ENCODE measurements around the gene DCP1B. TPM values are rescaled to one million over a fixed set of nuclear protein-coding genes. Genes with fewer than 3 reads are reported as not detected.

Gene DCP1B
- total and polyA plus RNA-seq, 2 donors (not counting 1 experiment from before 2014, with no cell fraction given): 12.3 to 18.0 TPM

DNA sequence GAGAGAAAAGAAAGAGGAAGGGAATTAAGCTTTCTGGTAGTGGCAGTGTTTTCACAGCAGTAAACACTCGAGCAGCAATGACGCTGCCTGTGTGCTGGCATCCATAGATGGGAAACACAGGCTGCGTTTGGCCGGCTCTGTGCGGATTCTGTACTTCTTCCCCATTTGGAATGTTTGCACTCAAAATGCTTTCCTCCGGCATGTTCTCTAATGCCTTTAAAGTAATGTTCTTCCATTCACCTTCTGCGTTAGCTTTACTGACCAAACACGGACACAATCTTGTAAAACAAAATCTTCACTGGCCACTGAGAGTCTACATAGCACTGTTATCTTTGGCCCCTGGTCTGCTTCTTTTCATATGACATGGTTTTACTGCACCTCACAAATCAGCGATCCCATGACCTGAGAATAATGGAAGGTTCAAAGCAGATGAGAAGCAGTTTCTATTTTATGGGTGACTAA is 31.4 kb downstream of the DCP1B start:
- Histone ChIP-seq H2AFZ (ENCODE audit: insufficient read depth, low read depth, low read length, poor library complexity, severe bottlenecking) (no peak overlapping the region), H3K4me1 (ENCODE audit: control insufficient read depth in 2 of 2, insufficient read depth in 2 of 2, low read length in 2 of 2) (no peaks in the 10 kb centered on the region), H3K27me3 (replicated peaks in 1 of 4; ENCODE audit: control extremely low read depth in 1 of 4, control insufficient read depth in 3 of 4, insufficient read depth in 4 of 4, low read length in 3 of 4) (no peaks in the 10 kb centered on the region), H3K9me3 (ENCODE audit: control extremely low read depth in 1 of 3, control insufficient read depth in 2 of 3, insufficient read depth in 1 of 3, low read length in 2 of 3) (no peaks in the 10 kb centered on the region), H3K4me3 (ENCODE audit: control extremely low read depth in 1 of 5, extremely low read depth in 1 of 5, insufficient read depth in 1 of 5, low read depth in 2 of 5, low read length in 4 of 5) (no peak overlapping the region), H3K36me3 (replicated peaks in 1 of 2; ENCODE audit: control extremely low read depth in 1 of 2, control insufficient read depth in 1 of 2, extremely low read depth in 1 of 2, insufficient read depth in 2 of 2, low read length in 1 of 2) (peaks cover 0 to 6% of the 10 kb centered on the region in 2 experiments), H3K27ac (ENCODE audit: low read length in 2 of 2) (no peak overlapping the region), H3K79me2 (ENCODE audit: control insufficient read depth, insufficient read depth, low read length) (no peaks in the 10 kb centered on the region), H3K4me2 (replicated peaks; ENCODE audit: low read depth, low read length, poor library complexity, severe bottlenecking) (no peak overlapping the region), H3K9ac (ENCODE audit: low read length) (no peak overlapping the region), H4K20me1 (ENCODE audit: control insufficient read depth, insufficient read depth, low read length, poor library complexity, severe bottlenecking) (no peaks in the 10 kb centered on the region)
- Mint-ChIP-seq H3K4me1 (no peaks in the 10 kb centered on the region), H3K27me3 (no peaks in the 10 kb centered on the region), H3K4me3 (no peak overlapping the region), H3K27ac (no peak overlapping the region), H3K9me3 (ENCODE audit: insufficient read depth) (no peaks in the 10 kb centered on the region)
- WGBS (ENCODE audit: insufficient coverage): 97% methylated on average over 6 of the region's 9 CpGs
- POLR2A ChIA-PET: no interaction called here
- intact Hi-C loops (cut with micrococcal nuclease): no loop called here
- no peak for ATAC-seq (ENCODE audit: low read depth)
- no peak for DNase-seq
- CTCF ChIA-PET: interaction anchor here (1.5 kb wide), 1 partner anchor 20 kb away, joined by 3 read pairs; no protein-coding TSS in a partner anchor
- TF ChIP-seq, protein P1, sequence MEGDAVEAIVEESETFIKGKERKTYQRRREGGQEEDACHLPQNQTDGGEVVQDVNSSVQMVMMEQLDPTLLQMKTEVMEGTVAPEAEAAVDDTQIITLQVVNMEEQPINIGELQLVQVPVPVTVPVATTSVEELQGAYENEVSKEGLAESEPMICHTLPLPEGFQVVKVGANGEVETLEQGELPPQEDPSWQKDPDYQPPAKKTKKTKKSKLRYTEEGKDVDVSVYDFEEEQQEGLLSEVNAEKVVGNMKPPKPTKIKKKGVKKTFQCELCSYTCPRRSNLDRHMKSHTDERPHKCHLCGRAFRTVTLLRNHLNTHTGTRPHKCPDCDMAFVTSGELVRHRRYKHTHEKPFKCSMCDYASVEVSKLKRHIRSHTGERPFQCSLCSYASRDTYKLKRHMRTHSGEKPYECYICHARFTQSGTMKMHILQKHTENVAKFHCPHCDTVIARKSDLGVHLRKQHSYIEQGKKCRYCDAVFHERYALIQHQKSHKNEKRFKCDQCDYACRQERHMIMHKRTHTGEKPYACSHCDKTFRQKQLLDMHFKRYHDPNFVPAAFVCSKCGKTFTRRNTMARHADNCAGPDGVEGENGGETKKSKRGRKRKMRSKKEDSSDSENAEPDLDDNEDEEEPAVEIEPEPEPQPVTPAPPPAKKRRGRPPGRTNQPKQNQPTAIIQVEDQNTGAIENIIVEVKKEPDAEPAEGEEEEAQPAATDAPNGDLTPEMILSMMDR (IDR thresholded peaks at IDR 0.05): no peak
- no peak for TF ChIP-seq EZH2 (IDR thresholded peaks at IDR 0.05; ENCODE audit: borderline replicate concordance, insufficient read depth, low read depth, low read length, poor library complexity, severe bottlenecking)

DNA sequence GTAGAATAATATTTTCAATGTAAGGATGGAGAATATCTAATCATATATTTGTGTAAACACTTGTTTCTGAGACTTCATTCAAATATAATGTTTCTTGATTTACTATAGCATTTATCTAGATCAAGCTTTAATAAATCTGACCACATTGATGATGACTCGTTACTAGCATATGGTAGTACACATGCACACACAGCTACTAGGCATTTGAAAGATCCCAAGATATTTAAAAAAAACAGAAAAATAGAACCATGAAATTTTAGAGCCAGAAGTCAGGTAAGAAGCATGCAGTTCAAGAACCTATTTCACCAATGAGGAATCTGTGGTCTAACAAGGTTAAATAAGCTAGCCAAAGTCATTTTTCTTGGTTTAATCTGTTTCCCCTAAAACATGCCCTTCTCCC is 32.0 kb downstream of the DCP1B start:
- WGBS (ENCODE audit: insufficient coverage): no CpG with 5 or more reads among the region's 1 CpG
- no peak overlapping the region for H3K4me3 ChIP-seq (ENCODE audit: control extremely low read depth in 1 of 5, extremely low read depth in 1 of 5, insufficient read depth in 1 of 5, low read depth in 2 of 5, low read length in 4 of 5)
- H3K4me1 Mint-ChIP-seq: no peaks in the 10 kb centered on the region
- intact Hi-C loops (cut with micrococcal nuclease): no loop called here
- POLR2A ChIA-PET: no interaction called here
- H3K9me3 Mint-ChIP-seq (ENCODE audit: insufficient read depth): no peaks in the 10 kb centered on the region
- H3K79me2 ChIP-seq (ENCODE audit: control insufficient read depth, insufficient read depth, low read length): no peaks in the 10 kb centered on the region
- H3K9ac ChIP-seq (ENCODE audit: low read length): no peak overlapping the region
- H3K27me3 Mint-ChIP-seq: no peaks in the 10 kb centered on the region
- no peaks in the 10 kb centered on the region for H3K4me1 ChIP-seq (ENCODE audit: control insufficient read depth in 2 of 2, insufficient read depth in 2 of 2, low read length in 2 of 2)
- H2AFZ ChIP-seq (ENCODE audit: insufficient read depth, low read depth, low read length, poor library complexity, severe bottlenecking): no peak overlapping the region
- no peak for ATAC-seq (ENCODE audit: low read depth)
- H3K4me3 Mint-ChIP-seq: no peak overlapping the region
- DNase-seq: no peak
- H3K27ac ChIP-seq (ENCODE audit: low read length in 2 of 2): no peak overlapping the region
- H4K20me1 ChIP-seq (ENCODE audit: control insufficient read depth, insufficient read depth, low read length, poor library complexity, severe bottlenecking): no peaks in the 10 kb centered on the region
- no peaks in the 10 kb centered on the region for H3K27me3 ChIP-seq (replicated peaks in 1 of 4; ENCODE audit: control extremely low read depth in 1 of 4, control insufficient read depth in 3 of 4, insufficient read depth in 4 of 4, low read length in 3 of 4)
- no peak overlapping the region for H3K27ac Mint-ChIP-seq
- peaks cover 0 to 6% of the 10 kb centered on the region in 2 experiments for H3K36me3 ChIP-seq (replicated peaks in 1 of 2; ENCODE audit: control extremely low read depth in 1 of 2, control insufficient read depth in 1 of 2, extremely low read depth in 1 of 2, insufficient read depth in 2 of 2, low read length in 1 of 2)
- CTCF ChIA-PET: interaction anchor here (1.5 kb wide), 1 partner anchor 19 kb away, joined by 3 read pairs; no protein-coding TSS in a partner anchor
- H3K9me3 ChIP-seq (ENCODE audit: control extremely low read depth in 1 of 3, control insufficient read depth in 2 of 3, insufficient read depth in 1 of 3, low read length in 2 of 3): no peaks in the 10 kb centered on the region
- TF ChIP-seq EZH2 (IDR thresholded peaks at IDR 0.05; ENCODE audit: borderline replicate concordance, insufficient read depth, low read depth, low read length, poor library complexity, severe bottlenecking): no peak
- TF ChIP-seq, protein P1 (IDR thresholded peaks at IDR 0.05): no peak
- no peak overlapping the region for H3K4me2 ChIP-seq (replicated peaks; ENCODE audit: low read depth, low read length, poor library complexity, severe bottlenecking)
